NCI-H2196 (cell line): Measurements from ENCODE around the gene SP8.
A peak's percentile ranks its signal among the peaks of the same experiment; 100 is the strongest.
"Not testable (repeated sequence)": the region's sequence is repeated elsewhere in the genome, so short reads cannot be mapped to it uniquely, and the experiment has no call there.

Source experiments
- DNase-seq: peaks from one replicate; lab custom pipeline; 2025; ENCODE audit not compliant: unreplicated experiment; lab: John Stamatoyannopoulos, UW

Gene SP8

DNA sequence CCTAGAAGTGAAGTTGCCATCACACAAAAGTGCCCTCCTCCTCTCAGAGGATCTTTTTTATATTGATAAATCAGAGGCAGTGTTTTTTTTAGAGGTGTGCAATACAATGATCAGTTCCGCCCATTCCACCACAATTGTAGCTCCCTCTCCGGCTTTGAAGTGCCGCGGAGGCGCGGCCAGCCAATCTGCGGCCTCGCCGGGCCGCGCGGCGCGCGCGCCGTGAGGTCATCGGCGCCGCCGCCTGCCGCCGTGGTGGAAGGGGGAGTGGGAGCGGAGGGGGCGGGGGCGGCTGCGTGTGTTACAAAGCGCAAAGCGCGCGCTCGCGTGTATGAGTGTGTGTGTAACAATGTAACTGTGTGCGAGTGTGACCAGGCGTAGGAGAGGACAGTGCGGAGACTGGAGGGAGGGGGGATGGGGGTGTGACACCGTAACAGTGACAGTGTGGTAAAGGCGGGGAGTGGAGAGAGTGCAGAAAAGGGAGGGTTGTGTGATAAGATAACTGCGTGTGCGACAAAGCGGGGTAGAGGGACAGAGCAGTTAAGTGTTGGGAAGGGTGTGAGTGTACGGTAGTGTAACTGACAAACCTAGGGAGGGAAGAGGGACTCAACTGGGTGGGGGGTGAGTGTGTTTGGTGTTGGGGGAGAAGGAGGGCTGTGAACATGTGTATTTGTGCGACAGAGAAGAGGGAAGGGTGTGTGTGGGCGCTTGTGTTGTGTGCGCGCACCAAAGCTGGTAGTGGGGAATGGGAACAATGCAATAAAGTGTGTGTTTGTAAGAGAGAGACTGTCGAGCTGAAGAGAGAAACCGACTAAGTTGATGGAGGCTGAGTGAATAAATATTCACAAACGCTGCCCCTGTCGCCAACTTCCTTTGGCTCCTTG is at the start of gene SP8:
Gene SP8, minus strand, starts transcription at position 108 of the 881 bp plus-strand sequence. Its CDS starts 88 bp downstream, at position 20.
- DNase-seq = peak; percentile 85

DNA sequence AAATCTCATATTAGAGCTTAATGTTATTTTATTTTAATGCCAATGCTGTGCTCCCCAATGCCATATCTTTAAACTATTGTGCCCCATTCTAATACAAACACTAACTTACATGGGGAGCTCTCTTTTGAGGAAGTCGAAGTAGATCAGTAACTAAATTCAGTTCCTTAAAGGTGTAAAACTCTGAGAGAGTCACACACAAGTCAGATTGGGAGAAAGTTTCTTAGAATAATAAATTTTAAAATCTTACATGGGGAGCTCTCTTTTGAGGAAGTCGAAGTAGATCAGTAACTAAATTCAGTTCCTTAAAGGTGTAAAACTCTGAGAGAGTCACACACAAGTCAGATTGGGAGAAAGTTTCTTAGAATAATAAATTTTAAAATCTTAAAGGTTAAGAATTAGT is 49.7 kb upstream of the SP8 start:
- not testable (repeated sequence) for DNase-seq

- DNase-seq = no peak
These were observed 48.5 kb upstream of the SP8 start for GRCh38 chr7:20835111-20835750.

GRCh38 chr7:20834656-20835055 is 48.0 kb upstream of the SP8 start:
- no peak for DNase-seq

- no peak for DNase-seq
These were observed 45.3 kb upstream of the SP8 start for GRCh38 chr7:20831956-20832355.

- no peak for DNase-seq
These were observed 44.8 kb upstream of the SP8 start for GRCh38 chr7:20831451-20831850.

GRCh38 chr7:20828947-20829346 is 42.3 kb upstream of the SP8 start:
- peak; percentile 25 for DNase-seq

- DNase-seq = no peak
These were observed 40.5 kb upstream of the SP8 start for GRCh38 chr7:20827172-20827571.

- DNase-seq = no peak
These were observed 39.6 kb upstream of the SP8 start for GRCh38 chr7:20826243-20826642.

GRCh38 chr7:20825555-20825954 is 38.9 kb upstream of the SP8 start:
- DNase-seq = no peak

- DNase-seq = not testable (repeated sequence)
These were observed 34.7 kb upstream of the SP8 start for GRCh38 chr7:20821390-20821789.

DNA sequence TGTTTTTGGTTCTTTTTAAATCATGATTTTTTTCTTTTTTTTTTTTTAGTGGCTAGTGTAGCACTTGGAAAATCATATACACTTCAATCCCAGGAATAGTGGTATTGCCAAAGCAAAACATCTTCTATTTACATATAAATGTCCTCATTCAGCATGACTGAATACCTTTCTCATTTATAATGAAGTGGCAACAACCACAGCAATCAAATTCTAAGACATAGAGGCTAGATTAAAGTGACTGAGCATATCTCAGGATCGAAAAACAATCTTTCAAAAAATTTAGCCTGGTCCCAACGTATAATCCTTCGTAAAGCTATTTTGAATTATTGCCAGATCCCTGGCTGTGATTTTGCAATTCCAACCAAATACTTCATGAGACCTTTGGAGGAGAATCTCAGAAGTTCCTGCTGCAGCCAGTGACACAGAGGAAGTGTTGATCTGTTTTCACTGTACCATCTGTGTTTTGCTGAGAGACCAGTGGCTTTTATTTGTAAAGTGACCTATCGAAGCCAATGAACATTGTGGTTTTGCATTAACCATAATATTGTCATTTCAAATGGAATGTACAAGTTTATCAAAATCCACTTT is 29.8 kb upstream of the SP8 start:
- no peak for DNase-seq

- no peak for DNase-seq
These were observed 17.7 kb upstream of the SP8 start for GRCh38 chr7:20804345-20804744.

- no peak for DNase-seq
These were observed 13.1 kb upstream of the SP8 start for GRCh38 chr7:20799566-20800366.

- DNase-seq = no peak
These were observed 12.0 kb upstream of the SP8 start for GRCh38 chr7:20798694-20799121.

- DNase-seq = peak; percentile 88
These were observed 11.5 kb upstream of the SP8 start for GRCh38 chr7:20798081-20798693.

- peak; percentile 49 for DNase-seq
These were observed 10.9 kb upstream of the SP8 start for GRCh38 chr7:20797462-20798080.

DNA sequence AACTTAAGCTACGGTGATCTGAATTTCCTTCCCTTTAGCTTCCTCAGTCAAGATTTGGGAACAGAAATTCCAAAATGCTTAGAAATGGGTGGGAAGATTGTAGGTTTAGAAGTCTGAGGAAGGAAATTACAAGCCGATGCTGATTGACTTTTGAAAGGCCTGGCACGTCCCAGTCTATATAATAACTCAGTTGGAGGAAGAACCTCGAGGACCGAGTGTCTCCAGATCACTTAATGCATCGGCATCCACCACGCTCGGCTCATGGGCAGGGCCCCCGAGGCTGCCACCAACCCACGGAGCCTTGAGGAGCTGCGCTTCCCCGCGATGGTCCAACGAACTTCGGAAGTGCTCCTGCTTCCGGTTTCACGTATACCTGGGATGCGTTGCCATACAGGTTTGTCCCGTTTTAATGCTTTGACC is 10.4 kb upstream of the SP8 start:
- DNase-seq = no peak

- DNase-seq = no peak
These were observed 9.8 kb upstream of the SP8 start for GRCh38 chr7:20796500-20796899.

- no peak for DNase-seq
These were observed 9.2 kb upstream of the SP8 start for GRCh38 chr7:20795881-20796280.
